T1000 (cell line): ENCODE data around the gene DGKA.
"Not testable (repeated sequence)": the region's sequence is repeated elsewhere in the genome, so short reads cannot be mapped to it uniquely, and the experiment has no call there.

ENCODE experiments used
- DNase-seq: peaks from one replicate; lab custom pipeline; 2025; ENCODE audit warnings: mixed read lengths; lab: John Stamatoyannopoulos, UW

DGKA gene

DNA sequence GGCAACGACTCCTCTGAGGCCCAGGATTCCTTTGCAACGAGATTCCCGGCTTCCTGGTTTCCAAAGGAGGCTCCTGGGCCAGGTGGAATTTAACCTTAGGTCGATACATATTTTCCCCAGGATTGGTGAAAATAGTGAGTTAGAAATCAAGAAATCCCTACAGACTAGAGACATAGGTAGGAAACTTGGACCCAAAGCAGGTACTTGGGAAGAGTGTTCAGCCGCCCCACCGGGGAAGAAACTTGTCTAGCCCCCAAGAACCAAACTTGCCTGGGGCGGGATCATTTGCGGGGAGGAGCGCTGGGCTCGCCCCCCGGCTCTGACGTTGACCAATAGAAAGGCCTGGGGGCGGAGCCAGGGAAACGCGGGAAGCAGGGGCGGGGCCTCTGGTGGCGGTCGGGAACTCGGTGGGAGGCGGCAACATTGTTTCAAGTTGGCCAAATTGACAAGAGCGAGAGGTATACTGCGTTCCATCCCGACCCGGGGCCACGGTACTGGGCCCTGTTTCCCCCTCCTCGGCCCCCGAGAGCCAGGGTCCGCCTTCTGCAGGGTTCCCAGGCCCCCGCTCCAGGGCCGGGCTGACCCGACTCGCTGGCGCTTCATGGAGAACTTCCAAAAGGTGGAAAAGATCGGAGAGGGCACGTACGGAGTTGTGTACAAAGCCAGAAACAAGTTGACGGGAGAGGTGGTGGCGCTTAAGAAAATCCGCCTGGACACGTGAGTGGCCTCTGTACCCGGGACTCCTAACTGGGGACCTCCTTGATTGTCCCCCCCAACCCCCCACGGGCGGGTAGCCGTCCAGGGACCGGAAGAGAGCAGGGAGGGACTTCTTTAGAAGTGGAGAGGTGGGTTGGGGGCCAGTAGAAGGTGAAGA, 35.7 kb downstream of the DGKA start, which contains the start of gene CDK2:
Gene CDK2 (plus strand): TSS at position 423 of the 874 bp plus-strand sequence. CDS start 179 bp downstream, at position 602.
- peak; percentile 86 for DNase-seq

DNA sequence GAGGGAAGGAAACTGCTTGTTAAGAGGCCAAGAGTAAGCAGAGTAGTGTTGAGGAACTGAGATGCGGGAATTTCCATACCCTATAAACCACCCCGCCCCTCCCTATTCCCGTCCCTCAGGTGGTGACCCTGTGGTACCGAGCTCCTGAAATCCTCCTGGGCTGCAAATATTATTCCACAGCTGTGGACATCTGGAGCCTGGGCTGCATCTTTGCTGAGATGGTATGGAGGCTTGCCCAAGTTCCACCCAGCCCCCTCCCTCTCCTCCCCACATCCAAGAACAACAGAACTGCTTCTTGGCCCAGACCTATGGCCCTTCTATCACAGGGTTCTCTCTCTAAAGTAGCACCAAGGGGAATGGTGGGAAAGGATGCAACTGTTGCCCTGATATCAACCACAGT, 38.4 kb downstream of the DGKA start:
- DNase-seq: no peak

DNA sequence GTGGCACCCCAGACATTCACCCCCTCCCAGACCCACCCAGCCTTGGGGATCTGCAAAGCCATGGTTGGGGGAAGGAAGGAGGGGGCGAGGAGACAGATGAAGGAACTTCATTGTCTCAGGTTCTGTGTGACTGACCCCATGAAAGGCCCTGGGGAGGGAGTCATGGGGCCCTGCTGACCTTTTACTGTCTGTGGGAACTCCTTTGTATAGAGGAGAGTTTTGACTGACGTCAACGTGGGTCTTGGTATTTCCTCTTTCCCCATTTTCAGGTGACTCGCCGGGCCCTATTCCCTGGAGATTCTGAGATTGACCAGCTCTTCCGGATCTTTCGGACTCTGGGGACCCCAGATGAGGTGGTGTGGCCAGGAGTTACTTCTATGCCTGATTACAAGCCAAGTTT, 39.8 kb downstream of the DGKA start:
- peak; percentile 8 for DNase-seq

DNA sequence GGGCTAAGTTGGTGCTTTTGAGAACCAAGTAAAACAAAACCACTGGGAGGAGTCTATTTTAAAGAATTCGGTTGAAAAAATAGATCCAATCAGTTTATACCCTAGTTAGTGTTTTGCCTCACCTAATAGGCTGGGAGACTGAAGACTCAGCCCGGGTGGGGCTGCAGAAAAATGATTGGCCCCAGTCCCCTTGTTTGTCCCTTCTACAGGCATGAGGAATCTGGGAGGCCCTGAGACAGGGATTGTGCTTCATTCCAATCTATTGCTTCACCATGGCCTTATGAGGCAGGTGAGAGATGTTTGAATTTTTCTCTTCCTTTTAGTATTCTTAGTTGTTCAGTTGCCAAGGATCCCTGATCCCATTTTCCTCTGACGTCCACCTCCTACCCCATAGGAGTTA, 41.1 kb downstream of the DGKA start:
- DNase-seq: peak; percentile 29

DNA sequence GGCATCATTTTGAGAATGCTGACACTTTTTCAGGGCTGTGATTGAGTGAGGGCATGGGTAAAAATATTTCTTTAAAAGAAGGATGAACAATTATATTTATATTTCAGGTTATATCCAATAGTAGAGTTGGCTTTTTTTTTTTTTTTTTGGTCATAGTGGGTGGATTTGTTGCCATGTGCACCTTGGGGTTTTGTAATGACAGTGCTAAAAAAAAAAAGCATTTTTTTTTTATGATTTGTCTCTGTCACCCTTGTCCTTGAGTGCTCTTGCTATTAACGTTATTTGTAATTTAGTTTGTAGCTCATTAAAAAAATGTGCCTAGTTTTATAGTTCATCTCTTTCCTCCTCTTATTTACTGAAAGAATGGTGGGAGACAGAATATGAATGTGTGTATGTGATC, 41.5 kb downstream of the DGKA start:
- no peak for DNase-seq

DNA sequence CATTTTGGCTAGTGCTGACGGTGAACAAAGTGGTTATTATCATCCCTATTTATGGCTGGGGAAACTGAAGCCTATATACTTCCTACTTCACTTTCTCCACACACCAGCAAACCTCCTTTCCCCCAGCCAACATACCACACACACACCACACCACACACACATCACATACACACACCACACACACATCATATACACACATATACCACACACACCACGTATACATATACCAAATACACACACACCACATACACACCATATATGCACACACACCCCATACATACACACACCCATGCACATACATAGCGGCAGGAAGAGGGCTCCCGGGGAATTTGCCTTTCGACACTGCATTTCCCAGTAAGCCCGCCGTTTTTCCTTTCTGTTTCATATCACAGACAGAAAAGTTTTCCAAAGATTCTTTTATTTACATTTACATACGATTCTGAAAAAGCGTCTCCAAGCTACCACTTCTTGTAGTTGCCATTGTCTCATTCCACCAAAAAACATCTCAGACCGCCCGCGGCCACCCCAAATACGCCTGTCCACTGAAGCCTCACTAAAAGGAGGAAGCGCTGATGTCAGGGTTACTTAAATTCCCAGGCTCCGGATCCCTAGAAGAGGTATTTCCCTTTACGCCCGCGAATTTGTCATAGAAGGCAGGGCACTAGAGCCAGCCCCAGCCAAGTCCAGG, 42.1 kb downstream of the DGKA start:
- DNase-seq: no peak

DNA sequence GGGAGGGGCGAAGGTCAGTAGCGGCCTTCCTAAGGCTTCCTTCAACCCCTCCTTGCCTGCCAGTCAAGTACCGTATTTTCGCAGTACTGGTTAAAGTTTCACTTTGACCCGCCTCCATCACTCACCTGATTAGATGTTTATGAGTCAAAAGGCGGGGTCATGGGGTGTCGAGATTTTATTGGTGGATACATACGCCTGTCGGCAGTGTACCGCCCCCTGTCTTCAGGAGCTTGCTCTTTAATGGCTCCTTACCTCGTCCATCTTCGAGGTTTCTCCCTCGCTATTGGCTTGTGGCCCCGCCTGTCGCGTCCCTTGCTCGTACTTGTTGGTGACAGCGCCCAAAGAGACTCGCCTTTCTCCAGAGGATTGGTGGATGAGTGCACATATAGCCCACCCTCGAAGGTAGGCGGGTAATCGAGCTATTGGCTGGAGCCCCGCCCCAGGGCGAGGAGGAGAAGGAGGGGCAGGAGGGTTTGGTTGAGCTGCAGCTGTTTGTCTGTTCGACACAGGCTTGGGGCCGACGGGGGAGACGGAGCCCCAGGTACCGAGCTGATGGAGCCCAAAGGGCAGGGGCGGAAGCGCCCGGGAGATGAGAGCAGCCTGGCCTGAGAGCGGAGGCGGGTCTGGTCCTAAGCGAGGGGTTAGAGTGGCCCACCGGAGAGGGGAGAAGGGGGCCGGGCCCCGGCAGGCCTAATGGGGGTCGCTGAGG, 42.8 kb downstream of the DGKA start, which contains the start of gene RAB5B:
Gene RAB5B (plus strand): TSS at position 480 of the 709 bp plus-strand sequence. CDS start 12,883 bp downstream, outside the sequence.
- peak; percentile 100 for DNase-seq

DNA sequence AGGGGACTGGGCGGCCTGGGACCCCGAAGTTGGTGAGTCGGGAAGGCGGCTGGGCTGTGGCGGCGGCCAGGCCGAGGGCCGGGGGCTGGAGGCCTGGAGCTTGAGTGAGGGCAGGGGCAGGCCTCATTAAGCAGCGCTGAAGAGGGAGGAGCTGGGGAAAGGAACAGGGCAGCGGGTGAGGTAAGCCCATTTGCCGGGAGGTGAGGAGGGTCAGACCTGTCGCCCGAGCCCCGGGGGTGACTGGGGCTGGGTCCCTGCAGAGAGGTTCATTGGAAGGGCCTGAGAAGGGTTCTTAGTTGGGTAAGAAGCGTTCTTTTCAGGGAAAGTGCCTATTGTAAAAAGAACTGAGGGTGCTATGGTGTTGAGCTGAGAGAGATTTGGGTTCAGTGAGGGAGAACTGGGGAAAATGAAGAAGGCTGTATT, 43.4 kb downstream of the DGKA start:
- no peak for DNase-seq

DNA sequence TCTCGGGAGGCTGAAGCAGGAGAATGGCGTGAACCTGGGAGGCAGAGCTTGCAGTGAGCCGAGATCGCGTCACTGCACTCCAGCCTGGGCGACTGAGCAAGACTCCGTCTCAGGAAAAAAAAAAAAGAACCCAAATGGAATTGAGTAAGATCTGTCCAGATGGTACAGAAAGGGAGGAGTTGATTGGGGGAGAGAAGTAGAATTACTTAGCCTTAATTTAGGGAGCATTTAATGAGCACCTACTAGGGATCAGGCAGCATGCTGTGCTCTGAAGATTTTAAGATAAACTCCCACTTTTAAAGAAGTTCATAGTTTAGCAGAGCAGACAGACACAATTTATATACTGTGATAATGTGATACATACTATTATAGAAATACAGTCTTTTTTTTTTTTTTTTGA, 47.4 kb downstream of the DGKA start:
- DNase-seq: no peak

DNA sequence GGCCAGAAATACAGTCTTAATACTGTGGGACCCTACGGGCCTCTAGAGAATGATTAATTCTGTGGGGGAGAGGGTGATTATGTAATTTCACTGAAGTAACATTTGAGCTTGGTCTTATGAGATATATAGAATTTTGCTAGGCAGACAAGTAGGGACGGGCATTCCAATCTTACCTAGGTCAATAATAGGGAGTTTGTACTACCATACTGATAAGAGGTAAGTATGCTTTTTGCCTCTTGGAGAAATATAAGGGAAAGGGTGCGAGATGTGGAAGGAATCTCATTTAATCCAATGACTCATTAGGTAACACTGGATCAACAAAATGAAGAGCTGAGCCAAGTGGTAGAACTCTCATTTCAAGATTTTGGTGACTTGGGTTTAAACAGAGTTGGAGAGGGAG, 48.1 kb downstream of the DGKA start:
- DNase-seq: no peak

DNA sequence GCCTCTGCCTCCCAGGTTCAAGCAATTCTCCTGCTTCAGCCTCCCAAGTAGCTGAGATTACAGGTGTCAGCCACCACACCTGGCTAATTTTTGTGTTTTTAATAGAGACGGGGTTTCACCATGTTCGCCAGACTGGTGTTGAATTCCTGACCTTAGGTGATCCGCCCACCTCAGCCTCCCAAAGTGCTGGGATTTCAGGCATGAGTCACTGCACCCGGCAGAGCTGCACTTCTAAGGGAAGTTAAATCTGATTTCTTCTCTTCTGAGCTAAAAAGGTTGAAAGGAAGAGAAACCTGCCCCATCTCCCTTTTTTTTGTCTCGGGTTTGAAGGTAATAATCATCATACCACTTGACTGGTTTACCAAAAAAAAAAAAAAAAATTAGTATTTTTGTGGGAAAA, 50.9 kb downstream of the DGKA start:
- DNase-seq: not testable (repeated sequence)

DNA sequence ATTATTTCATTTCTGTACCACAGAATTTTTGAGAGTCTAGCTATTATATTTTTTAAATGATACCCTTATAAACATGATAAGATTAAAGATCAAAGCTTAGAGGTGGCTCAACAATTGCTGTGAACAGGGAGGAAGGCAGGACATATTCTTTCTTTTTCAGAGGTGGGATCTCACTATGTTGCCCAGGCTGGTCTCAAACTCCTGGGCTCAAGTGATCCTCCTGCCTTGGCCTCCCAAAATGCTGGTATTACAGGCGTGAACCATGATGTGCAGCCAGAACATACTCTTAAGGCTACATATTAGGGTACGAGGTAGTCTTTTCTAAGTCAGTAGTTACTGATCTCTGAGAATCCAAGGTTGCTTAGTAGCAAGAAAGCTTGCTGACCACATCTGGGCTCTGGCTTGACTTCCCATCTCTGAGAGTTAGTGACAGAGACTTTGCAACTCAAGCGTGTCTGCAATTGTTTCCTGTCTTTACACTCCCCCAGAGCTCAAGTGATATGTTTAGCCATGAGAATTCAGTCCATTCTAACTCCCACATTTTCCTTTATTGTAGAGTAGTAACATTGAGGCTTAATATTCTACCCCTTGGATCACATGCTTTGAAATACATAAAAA, 51.5 kb downstream of the DGKA start:
- no peak for DNase-seq

DNA sequence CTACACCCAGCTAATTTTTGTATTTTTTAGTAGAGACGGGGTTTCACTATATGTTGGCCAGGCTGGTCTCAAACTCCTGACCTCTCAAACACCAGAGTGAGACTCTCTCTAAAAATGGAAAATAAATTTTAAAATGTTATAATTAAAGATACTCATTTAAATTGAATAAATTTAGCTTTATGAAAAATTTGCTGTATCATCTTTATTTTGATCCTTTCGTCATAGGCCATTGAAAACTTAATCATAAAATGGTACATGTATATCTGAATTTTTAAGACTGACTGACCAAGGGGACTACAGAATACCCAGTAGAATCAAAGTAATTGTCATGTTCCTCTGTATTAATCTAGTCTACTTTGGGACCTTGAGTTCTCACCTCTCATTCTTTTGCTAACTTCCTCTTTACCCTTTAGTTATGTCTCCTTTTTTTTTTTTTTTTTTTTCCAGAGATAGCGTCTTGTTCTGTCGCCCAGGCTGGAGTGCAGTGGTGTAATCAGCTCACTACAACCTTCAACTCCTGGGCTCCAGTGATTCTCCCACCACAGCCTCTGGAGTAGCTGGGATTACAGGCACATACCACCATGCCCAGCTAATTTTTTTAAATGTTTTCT, 52.4 kb downstream of the DGKA start:
- no peak for DNase-seq

DNA sequence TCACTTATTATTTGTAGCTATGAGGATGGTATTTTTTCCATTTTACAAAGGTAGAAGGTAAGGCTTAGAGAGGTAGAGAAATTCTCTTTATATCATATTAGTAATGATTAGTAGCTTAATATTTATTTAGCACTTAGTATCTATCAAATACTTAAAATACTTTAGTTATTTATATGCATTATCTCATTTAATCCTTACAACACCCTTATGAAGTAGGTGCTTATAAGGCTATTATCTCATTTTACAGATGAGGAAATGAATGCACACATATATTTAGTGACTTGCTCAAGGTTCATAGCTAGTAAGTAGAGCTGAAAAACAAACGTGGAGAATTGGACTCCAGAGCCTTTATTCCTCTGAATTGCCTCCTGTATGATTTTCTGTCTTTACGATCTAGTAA, 53.9 kb downstream of the DGKA start:
- DNase-seq: no peak

DNA sequence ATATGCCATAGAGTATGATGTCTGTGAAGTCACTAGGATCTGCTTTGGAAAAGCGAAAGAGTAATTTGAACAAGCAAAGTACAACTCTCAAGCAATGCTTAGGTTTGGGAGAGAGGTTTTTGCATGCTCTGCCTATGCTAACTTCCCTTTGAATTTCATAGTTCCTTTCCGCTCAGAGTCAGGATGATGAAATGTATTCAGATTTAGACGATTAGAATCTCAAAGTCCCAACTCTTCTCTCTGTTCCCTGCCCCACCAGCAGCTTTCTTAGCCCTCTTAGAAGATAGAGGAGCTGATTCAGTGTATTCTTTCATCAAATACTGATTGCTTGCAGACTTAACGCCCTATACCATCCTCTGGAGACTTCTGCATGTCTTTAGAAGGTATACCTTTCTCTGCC, 54.4 kb downstream of the DGKA start:
- no peak for DNase-seq

DNA sequence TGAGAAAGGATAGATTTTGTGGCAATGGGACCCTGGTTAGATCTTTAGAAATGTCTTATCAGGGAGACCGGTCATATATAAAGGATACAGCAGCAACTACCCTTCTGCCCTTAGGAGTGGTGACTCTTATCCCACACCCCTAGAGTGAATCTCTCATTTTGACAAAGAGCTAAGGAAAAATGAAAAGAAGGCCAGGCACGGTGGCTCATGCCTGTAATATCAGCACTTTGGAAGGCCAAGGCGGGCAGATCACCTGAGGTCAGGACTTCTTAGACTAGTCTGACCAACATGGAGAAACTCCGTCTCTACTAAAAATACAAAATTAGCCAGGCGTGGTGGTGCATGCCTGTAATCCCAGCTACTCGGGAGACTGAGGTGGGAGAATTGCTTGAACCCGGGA, 55.0 kb downstream of the DGKA start:
- DNase-seq: not testable (repeated sequence)

DNA sequence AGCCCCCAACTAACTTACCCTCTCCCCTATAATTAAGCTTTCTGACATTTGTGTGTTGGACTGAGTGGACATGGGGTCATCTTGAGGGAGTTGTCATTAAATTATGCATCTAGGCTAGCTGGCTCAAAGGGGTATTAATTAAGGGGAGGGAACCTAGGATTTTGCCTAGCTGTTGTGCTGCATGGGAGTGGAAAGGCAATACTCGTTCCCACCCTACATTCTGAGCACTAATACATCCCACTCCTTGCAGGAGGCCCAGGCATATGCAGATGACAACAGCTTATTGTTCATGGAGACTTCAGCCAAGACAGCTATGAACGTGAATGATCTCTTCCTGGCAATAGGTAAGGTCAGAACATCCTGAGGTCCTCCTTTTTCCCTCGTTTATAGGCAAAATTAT, 60.1 kb downstream of the DGKA start:
- no peak for DNase-seq

DNA sequence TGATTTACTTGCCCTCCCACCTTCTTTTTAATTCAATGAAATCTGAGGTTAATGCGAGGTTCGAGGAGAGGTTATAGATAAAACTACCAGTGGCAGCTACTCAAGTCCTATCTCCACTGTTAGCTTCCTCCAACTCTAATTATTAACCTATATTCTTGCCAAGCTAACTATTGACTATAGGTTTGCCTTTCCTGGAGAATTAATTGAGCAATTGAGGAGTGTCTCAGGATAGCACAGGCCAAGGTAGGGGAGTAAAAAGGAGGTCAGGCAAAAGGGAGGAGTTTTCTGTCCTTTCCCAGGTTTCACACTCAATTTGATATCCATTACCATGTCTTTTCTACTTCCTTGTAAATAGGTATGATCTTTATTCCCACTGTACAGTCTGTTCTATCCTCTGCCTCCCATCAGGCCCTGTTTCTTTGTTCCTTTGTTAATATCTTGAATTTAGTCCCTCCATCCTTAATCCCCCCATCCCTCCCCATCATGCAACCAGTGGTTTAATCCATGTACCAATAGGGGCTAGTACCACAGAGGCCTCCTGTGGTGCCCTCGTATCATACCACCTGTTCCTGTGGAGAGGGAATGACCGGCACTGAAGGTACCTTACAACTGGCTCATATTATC, 62.4 kb downstream of the DGKA start:
- no peak for DNase-seq

DNA sequence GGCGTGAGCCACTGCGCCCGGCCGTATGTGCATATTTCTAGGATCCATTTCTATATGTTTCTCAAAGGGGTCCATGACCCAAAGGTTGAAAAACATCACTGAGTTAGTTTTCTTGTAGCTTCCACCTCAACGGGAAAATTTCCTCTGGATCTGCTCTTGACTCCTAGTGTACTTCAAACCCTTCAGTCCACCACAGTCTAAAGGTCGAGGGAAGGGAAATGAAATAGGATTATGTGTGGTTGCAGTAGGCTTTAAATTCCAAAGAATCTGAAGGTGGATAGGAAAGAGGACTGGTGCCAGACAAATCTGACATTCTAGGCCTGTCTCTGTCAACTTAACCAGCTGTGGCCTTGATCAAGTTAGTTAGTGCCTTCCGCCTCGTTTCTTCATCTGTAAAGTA, 64.4 kb downstream of the DGKA start:
- no peak for DNase-seq

DNA sequence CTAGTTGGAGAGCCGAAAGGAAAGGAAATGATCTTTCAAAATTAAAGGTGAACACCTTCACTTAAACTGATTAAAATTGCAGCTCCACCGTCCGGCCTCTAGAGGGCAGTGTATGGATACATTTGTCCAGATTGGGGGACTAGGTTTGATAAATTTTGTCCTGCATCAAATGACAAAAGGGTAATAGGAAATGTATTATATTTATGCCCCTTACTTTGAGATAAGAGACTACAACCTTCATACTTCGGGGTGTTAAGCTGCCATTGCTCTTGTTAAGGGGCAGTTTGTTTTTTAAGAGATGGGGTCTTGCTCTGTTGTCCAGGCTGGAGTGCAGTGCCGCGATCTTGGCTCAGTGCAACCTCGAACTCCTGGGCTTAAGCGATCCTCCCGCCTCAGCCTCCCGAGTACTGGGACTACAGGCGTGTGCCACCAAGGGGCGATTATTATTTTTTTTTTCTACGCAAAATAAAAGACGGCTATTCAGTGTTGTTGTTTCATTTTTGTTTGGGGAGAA, 65.3 kb downstream of the DGKA start:
- DNase-seq: peak; percentile 34
